ENCODE results near the gene EPX. TPM values are rescaled to one million over a fixed set of nuclear protein-coding genes. Genes with fewer than 3 reads are reported as not detected.

EPX gene
- total and polyA plus RNA-seq, 8 donors = 0.18 TPM; not detected in 7

DNA sequence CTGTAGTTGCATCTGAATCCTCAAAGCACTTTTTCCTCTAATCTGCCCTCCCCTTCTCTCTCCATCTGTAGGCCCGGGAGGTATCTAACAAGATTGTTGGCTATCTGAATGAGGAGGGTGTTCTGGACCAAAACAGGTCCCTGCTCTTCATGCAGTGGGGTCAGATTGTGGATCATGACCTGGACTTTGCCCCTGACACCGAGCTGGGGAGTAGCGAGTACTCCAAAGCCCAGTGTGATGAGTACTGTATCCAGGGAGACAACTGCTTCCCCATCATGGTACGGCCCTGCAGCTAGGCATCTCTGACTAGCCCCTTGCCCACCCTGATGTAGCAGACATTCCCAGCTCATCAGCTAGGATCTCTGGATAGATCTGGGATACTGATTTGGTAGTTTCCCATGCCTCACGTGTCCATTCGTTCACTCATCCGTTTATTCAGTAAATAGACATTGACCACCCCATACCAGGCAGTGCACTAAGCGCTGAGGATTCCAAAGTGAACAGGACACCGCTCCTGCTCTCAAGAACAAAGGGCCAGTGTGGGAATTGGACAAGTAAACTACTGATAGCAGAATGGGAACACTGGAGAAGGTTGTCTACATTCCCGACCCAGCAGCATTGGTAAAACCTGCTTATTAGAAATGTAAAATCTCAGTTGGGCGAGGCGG lies 58.0 kb downstream of the EPX start:
- H3K4me1 ChIP-seq = peaks cover 4 to 13% (median 12%) of the 10 kb centered on the region in 4 donors
- TF ChIP-seq EP300 (IDR thresholded peaks at IDR 0.05) (no peak), POLR2AphosphoS5 (IDR thresholded peaks at IDR 0.05) (no peak), CTCF (IDR thresholded peaks at IDR 0.05) (no peak), POLR2A (IDR thresholded peaks at IDR 0.05) (no peak)
- H3K9me3 ChIP-seq = no peaks in the 10 kb centered on the region
- 76 to 83% (median 81%) methylated on average over 11 to 12 of the region's 12 CpGs for WGBS, 5 donors
- no peak overlapping the region for H3K27ac ChIP-seq
- H3K27me3 ChIP-seq = peaks cover 0 to 76% (median 25%) of the 10 kb centered on the region in 3 donors
- no peak overlapping the region for H3K4me3 ChIP-seq
- intact Hi-C loops (cut with DNase I; ENCODE audit: low total_unique reads) = no loop called here
- no peak for DNase-seq
- H3K36me3 ChIP-seq = no peaks in the 10 kb centered on the region

- no peak overlapping the region for H3K4me3 ChIP-seq
- DNase-seq = no peak
- H3K36me3 ChIP-seq = no peaks in the 10 kb centered on the region
- peaks cover 0 to 76% (median 25%) of the 10 kb centered on the region in 3 donors for H3K27me3 ChIP-seq
- intact Hi-C loops (cut with DNase I; ENCODE audit: low total_unique reads) = no loop called here
- TF ChIP-seq POLR2AphosphoS5 (IDR thresholded peaks at IDR 0.05) (no peak), CTCF (IDR thresholded peaks at IDR 0.05) (no peak), EP300 (IDR thresholded peaks at IDR 0.05) (no peak), POLR2A (IDR thresholded peaks at IDR 0.05) (no peak)
- 49 to 65% (median 58%) methylated on average over 8 to 9 of the region's 9 CpGs for WGBS, 5 donors
- H3K4me1 ChIP-seq = peaks cover 4 to 13% (median 12%) of the 10 kb centered on the region in 4 donors
- H3K9me3 ChIP-seq = no peaks in the 10 kb centered on the region
- H3K27ac ChIP-seq = no peak overlapping the region
These were observed 59.6 kb downstream of the EPX start for GRCh38 chr17:58252141-58252540.

GRCh38 chr17:58253082-58253481 lies 60.6 kb downstream of the EPX start:
- Histone ChIP-seq H3K4me1 (peaks cover 4 to 13% (median 12%) of the 10 kb centered on the region in 4 donors), H3K9me3 (no peaks in the 10 kb centered on the region), H3K27me3 (peaks cover 0 to 74% (median 25%) of the 10 kb centered on the region in 3 donors), H3K4me3 (no peak overlapping the region), H3K27ac (no peak overlapping the region), H3K36me3 (no peaks in the 10 kb centered on the region)
- WGBS, 5 donors = 76 to 84% (median 82%) methylated on average over 3 of the region's 3 CpGs
- TF ChIP-seq CTCF (IDR thresholded peaks at IDR 0.05) = no peak
- no peak for TF ChIP-seq EP300 (IDR thresholded peaks at IDR 0.05)
- TF ChIP-seq POLR2AphosphoS5 (IDR thresholded peaks at IDR 0.05) = no peak
- no peak for TF ChIP-seq POLR2A (IDR thresholded peaks at IDR 0.05)
- intact Hi-C loops (cut with DNase I; ENCODE audit: low total_unique reads) = no loop called here
- DNase-seq = no peak

Other genes with a start within 250 kb of the EPX start
- 100 to 1,000 TPM in 1 of 5 donors, 10 to 100 TPM in 4; 10.5 to 111 (median 23.6) TPM for gene CUEDC1, start 237.3 kb upstream of the EPX start, total RNA-seq
- 10 to 100 TPM; 16.5 to 30.1 (median 19.8) TPM for gene CUEDC1, start 237.3 kb upstream of the EPX start, polyA plus RNA-seq
- gene VEZF1, start 204.5 kb upstream of the EPX start, total RNA-seq = 100 to 1,000 TPM in 1 of 5 donors, 10 to 100 TPM in 3, 1 to 10 TPM in 1; 7.8 to 103 (median 31.0) TPM
- 10 to 100 TPM; 15.8 to 27.2 (median 19.7) TPM for gene VEZF1, start 204.5 kb upstream of the EPX start, polyA plus RNA-seq
- 100 to 1,000 TPM; 160 to 351 (median 242) TPM for gene SRSF1, start 185.5 kb upstream of the EPX start, total RNA-seq
- gene SRSF1, start 185.5 kb upstream of the EPX start, polyA plus RNA-seq = 10 to 100 TPM; 81.7 to 97.9 (median 84.0) TPM
- 10 to 100 TPM in 3 of 5 donors, 1 to 10 TPM in 2; 5.8 to 40.6 (median 20.9) TPM for gene DYNLL2, start 109.3 kb upstream of the EPX start, total RNA-seq
- gene DYNLL2, start 109.3 kb upstream of the EPX start, polyA plus RNA-seq = 10 to 100 TPM; 18.5 to 29.4 (median 22.0) TPM
- not detected for gene OR4D1, start 44.3 kb upstream of the EPX start, total RNA-seq
- gene OR4D1, start 44.3 kb upstream of the EPX start, polyA plus RNA-seq = under 1 TPM in 1 of 3 donors, not detected in 2; 0.03 TPM
- not detected for gene OR4D2, start 25.7 kb upstream of the EPX start, total RNA-seq
- not detected for gene OR4D2, start 25.7 kb upstream of the EPX start, polyA plus RNA-seq
- 10 to 100 TPM in 3 of 5 donors, 1 to 10 TPM in 2; 3.1 to 18.0 (median 10.5) TPM for gene MKS1, start 26.5 kb downstream of the EPX start, total RNA-seq
- gene MKS1, start 26.5 kb downstream of the EPX start, polyA plus RNA-seq = 10 to 100 TPM in 1 of 3 donors, 1 to 10 TPM in 2; 3.5 to 12.5 (median 6.2) TPM
- gene LPO, start 45.9 kb downstream of the EPX start, total RNA-seq = not detected
- gene LPO, start 45.9 kb downstream of the EPX start, polyA plus RNA-seq = under 1 TPM in 1 of 3 donors, not detected in 2; 0.10 TPM
- 1 to 10 TPM in 1 of 5 donors, not detected in 4; 7.7 TPM for gene MPO, start 88.2 kb downstream of the EPX start, total RNA-seq
- under 1 TPM in 2 of 3 donors, not detected in 1; 0.03 to 0.46 TPM for gene MPO, start 88.2 kb downstream of the EPX start, polyA plus RNA-seq
- gene TSPOAP1, start 136.1 kb downstream of the EPX start, total RNA-seq = 10 to 100 TPM in 3 of 5 donors, 1 to 10 TPM in 1, not detected in 1; 9.0 to 68.8 (median 16.3) TPM
- gene TSPOAP1, start 136.1 kb downstream of the EPX start, polyA plus RNA-seq = 10 to 100 TPM in 1 of 3 donors, 1 to 10 TPM in 2; 6.5 to 26.0 (median 8.9) TPM
- gene SUPT4H1, start 159.5 kb downstream of the EPX start, total RNA-seq = 10 to 100 TPM in 3 of 5 donors, 1 to 10 TPM in 2; 6.7 to 51.1 (median 23.3) TPM
- 10 to 100 TPM; 68.9 to 80.9 (median 78.2) TPM for gene SUPT4H1, start 159.5 kb downstream of the EPX start, polyA plus RNA-seq
- 100 to 1,000 TPM in 1 of 5 donors, 10 to 100 TPM in 2, 1 to 10 TPM in 2; 6.4 to 269 (median 12.6) TPM for gene RNF43, start 224.8 kb downstream of the EPX start, total RNA-seq
- 1 to 10 TPM in 2 of 3 donors, under 1 TPM in 1; 0.92 to 3.3 (median 2.0) TPM for gene RNF43, start 224.8 kb downstream of the EPX start, polyA plus RNA-seq